Stimulated activated CD8-positive, alpha-beta memory T cell treated with anti-CD3 and anti-CD28 coated beads, Interleukin-4, amount 100 ng/mL, for 24 hours (primary cell): Measurements from ENCODE around the gene CEP55.

Experiments
- DNase-seq: peaks from one replicate; pipeline ENCODE4 v3.0.0-alpha.2; 2020; ENCODE audit warnings: low read depth

The CEP55 gene

GRCh38 chr10:93566435-93567276 lies 70.2 kb downstream of the CEP55 start, which contains the start of gene FFAR4:
Gene FFAR4, plus strand, starts transcription at chr10:93566665. Its CDS starts 56 bp downstream, at chr10:93566721.
- DNase-seq = no peak

- DNase-seq = no peak
These were observed 71.1 kb downstream of the CEP55 start for GRCh38 chr10:93567277-93568104.

- no peak for DNase-seq
These were observed 71.6 kb downstream of the CEP55 start for GRCh38 chr10:93568105-93568390.

- DNase-seq = no peak
These were observed 74.0 kb downstream of the CEP55 start for GRCh38 chr10:93570383-93570782.

GRCh38 chr10:93572606-93573005 lies 76.2 kb downstream of the CEP55 start:
- no peak for DNase-seq

- DNase-seq = no peak
These were observed 76.9 kb downstream of the CEP55 start for GRCh38 chr10:93573051-93573909.

- no peak for DNase-seq
These were observed 77.5 kb downstream of the CEP55 start for GRCh38 chr10:93573924-93574323.

GRCh38 chr10:93576888-93577287 lies 80.5 kb downstream of the CEP55 start:
- no peak for DNase-seq

- no peak for DNase-seq
These were observed 81.2 kb downstream of the CEP55 start for GRCh38 chr10:93577565-93577964.
